HT1080 (cell line): Measurements from ENCODE around the gene TMEM154. TPM values are rescaled to one million over a fixed set of nuclear protein-coding genes. Genes with fewer than 3 reads are reported as not detected.

ENCODE experiments used
- DNase-seq: peaks from one replicate; pipeline ENCODE4 v3.0.0-alpha.2; 2015; ENCODE audit warnings: low read depth
- polyA plus RNA-seq, 2 experiments: library from polyadenylated mRNA; depleted of rRNA; stranded (reverse); fragments of >200 nt; gene quantifications; 2 replicates each; pipeline ENCODE4 v1.2.3, GENCODE V29; 2015
- total RNA-seq: library from RNA; depleted of rRNA; stranded (reverse); fragments of >200 nt; shearing (Covaris generic); gene quantifications from 2 replicates; pipeline ENCODE4 v1.2.3, GENCODE V29; 2014; rRNA removed

The TMEM154 gene
- total RNA-seq = 10.0 and 16.3 TPM in 2 replicates
- 18.1 and 19.7 TPM in 2 replicates for polyA plus RNA-seq (2015; cell fraction: cytosol; rRNA removed)
- 16.9 and 17.0 TPM in 2 replicates for polyA plus RNA-seq (2015; cell fraction: nucleus; rRNA removed)

- peak; percentile 95 for DNase-seq
Observed at GRCh38 chr4:152679414-152680281, at the start of gene TMEM154. Gene TMEM154 (minus strand): TSS chr4:152679997. CDS start chr4:152679933, 64 bp downstream.

- DNase-seq = peak; percentile 79
Observed at GRCh38 chr4:152729466-152729865, 49.7 kb upstream of the TMEM154 start.

GRCh38 chr4:152728343-152728742 is 48.5 kb upstream of the TMEM154 start:
- no peak for DNase-seq

- no peak for DNase-seq
Observed at GRCh38 chr4:152727784-152728183, 48.0 kb upstream of the TMEM154 start.

GRCh38 chr4:152724494-152724893 is 44.7 kb upstream of the TMEM154 start:
- DNase-seq = no peak

- no peak for DNase-seq
Observed at GRCh38 chr4:152723236-152723635, 43.4 kb upstream of the TMEM154 start.

GRCh38 chr4:152719801-152720556 is 40.2 kb upstream of the TMEM154 start:
- DNase-seq = no peak

- DNase-seq = no peak
Observed at GRCh38 chr4:152719291-152719690, 39.5 kb upstream of the TMEM154 start.

GRCh38 chr4:152715076-152715475 is 35.3 kb upstream of the TMEM154 start:
- no peak for DNase-seq

GRCh38 chr4:152713951-152714705 is 34.3 kb upstream of the TMEM154 start:
- DNase-seq = no peak

- DNase-seq = peak; percentile 32
Observed at GRCh38 chr4:152709675-152710438, 30.1 kb upstream of the TMEM154 start.

- DNase-seq = no peak
Observed at GRCh38 chr4:152708796-152709195, 29.0 kb upstream of the TMEM154 start.

GRCh38 chr4:152708361-152708760 is 28.6 kb upstream of the TMEM154 start:
- no peak for DNase-seq

GRCh38 chr4:152707632-152708031 is 27.8 kb upstream of the TMEM154 start:
- no peak for DNase-seq

GRCh38 chr4:152705903-152706302 is 26.1 kb upstream of the TMEM154 start:
- DNase-seq = no peak

GRCh38 chr4:152704788-152705187 is 25.0 kb upstream of the TMEM154 start:
- DNase-seq = no peak

- DNase-seq = no peak
Observed at GRCh38 chr4:152700151-152700550, 20.4 kb upstream of the TMEM154 start.

- DNase-seq = no peak
Observed at GRCh38 chr4:152699313-152699712, 19.5 kb upstream of the TMEM154 start.

GRCh38 chr4:152698089-152698499 is 18.3 kb upstream of the TMEM154 start:
- DNase-seq = no peak

GRCh38 chr4:152697284-152698088 is 17.7 kb upstream of the TMEM154 start:
- no peak for DNase-seq
